Left ventricle myocardium inferior (tissue), 1 donor: ENCODE data around the gene TBC1D22A. TPM values are rescaled to one million over a fixed set of nuclear protein-coding genes. Genes with fewer than 3 reads are reported as not detected.

Experiments used
- DNase-seq: peaks from one replicate; pipeline ENCODE4 v3.0.0-alpha.2; 2020
- H3K27ac ChIP-seq: fragments of 200-600 bp; replicated peaks from 2 replicates; pipeline ENCODE4 v1.8.0; 2021
- H3K27me3 ChIP-seq: fragments of 200-600 bp; 2 replicates; pipeline ENCODE4 v1.8.0; 2021; ENCODE audit warnings: low read depth
- H3K36me3 ChIP-seq: fragments of 200-600 bp; 2 replicates; pipeline ENCODE4 v1.8.0; 2021
- H3K4me1 ChIP-seq: fragments of 200-600 bp; 2 replicates; pipeline ENCODE4 v1.8.0; 2021
- H3K4me3 ChIP-seq: fragments of 200-600 bp; 2 replicates; pipeline ENCODE4 v1.8.0; 2021; ENCODE audit warnings: mild to moderate bottlenecking, moderate library complexity
- H3K9me3 ChIP-seq: fragments of 200-600 bp; replicated peaks from 2 replicates; pipeline ENCODE4 v1.8.0; 2021
- CTCF ChIP-seq: fragments of 200-600 bp; IDR thresholded peaks from 2 replicates; pipeline ENCODE4 v1.8.0; 2021; ENCODE audit warnings: antibody characterized with exemption, mild to moderate bottlenecking, borderline replicate concordance
- intact Hi-C: fragments of 100-400 bp; cut with micrococcal nuclease; formaldehyde crosslinking; loops from one replicate; pipeline ENCODE4 v1.11.0; 2022
- total RNA-seq: library from RNA; stranded (reverse); fragmentation: NEBNext Ultra II Directional; extraction: Animal tissue kit (Norgen Biotek cat#: 25700); gene quantifications from one replicate; pipeline ENCODE4 v1.2.1, GENCODE V29; 2021
- donor health status: DM: no; HTN: yes; CAD: no; lungs with severe emphysema.

The TBC1D22A gene
- total RNA-seq, 1 donor from 2014 or later = 16.2 TPM

- H3K9me3 ChIP-seq = peaks cover 8% of the 10 kb centered on the region
- H3K27me3 ChIP-seq = no peaks in the 10 kb centered on the region
- H3K4me3 ChIP-seq = no peak overlapping the region
- H3K4me1 ChIP-seq = no peaks in the 10 kb centered on the region
- H3K36me3 ChIP-seq = no peaks in the 10 kb centered on the region
- no peak for DNase-seq
- TF ChIP-seq CTCF = no peak
- intact Hi-C loops = no loop called here
- H3K27ac ChIP-seq = no peak overlapping the region
These were observed 428.7 kb downstream of the TBC1D22A start for GRCh38 chr22:47190957-47191670.

- TF ChIP-seq CTCF = no peak
- Histone ChIP-seq H3K27me3 (peaks cover 3% of the 10 kb centered on the region), H3K4me3 (no peak overlapping the region), H3K36me3 (no peaks in the 10 kb centered on the region), H3K4me1 (no peaks in the 10 kb centered on the region), H3K9me3 (no peaks in the 10 kb centered on the region), H3K27ac (no peak overlapping the region)
- DNase-seq = no peak
- intact Hi-C loops = no loop called here
These were observed 429.5 kb downstream of the TBC1D22A start for GRCh38 chr22:47191671-47192650.

GRCh38 chr22:47192651-47193437 is 430.4 kb downstream of the TBC1D22A start:
- Histone ChIP-seq H3K27me3 (peaks cover 12% of the 10 kb centered on the region), H3K4me3 (no peak overlapping the region), H3K27ac (no peak overlapping the region), H3K36me3 (no peaks in the 10 kb centered on the region), H3K4me1 (no peaks in the 10 kb centered on the region), H3K9me3 (no peaks in the 10 kb centered on the region)
- TF ChIP-seq CTCF = no peak
- intact Hi-C loops = no loop called here
- no peak for DNase-seq

- Histone ChIP-seq H3K4me1 (no peaks in the 10 kb centered on the region), H3K4me3 (no peak overlapping the region), H3K27me3 (peaks cover 21% of the 10 kb centered on the region), H3K36me3 (no peaks in the 10 kb centered on the region), H3K27ac (no peak overlapping the region), H3K9me3 (no peaks in the 10 kb centered on the region)
- intact Hi-C loops = no loop called here
- DNase-seq = no peak
- TF ChIP-seq CTCF = no peak
These were observed 431.3 kb downstream of the TBC1D22A start for GRCh38 chr22:47193606-47194329.
